Cardiac muscle cell (in vitro differentiated cells and primary cell): ENCODE results near the gene FXN. TPM values are rescaled to one million over a fixed set of nuclear protein-coding genes. Genes with fewer than 3 reads are reported as not detected.
A peak's percentile ranks its signal among the peaks of the same experiment; 100 is the strongest.
"Not testable (repeated sequence)": the region's sequence is repeated elsewhere in the genome, so short reads cannot be mapped to it uniquely, and the experiment has no call there.

Source experiments
- DNase-seq, 2 donors: peaks; one replicate each; pipeline versions ENCODE4 v3.0.0 to v3.0.0-alpha.2; 2010 to 2017; ENCODE audit warnings: low read depth in 1 of 2, low spot score in 1 of 2
- H3K27ac ChIP-seq: fragments of 200-600 bp; sonication (generic); 2 replicates; pipeline ENCODE4 v1.5.1; 2016
- H3K27me3 ChIP-seq: fragments of 200-600 bp; sonication (generic); 2 replicates; pipeline ENCODE4 v1.6.0; 2016; ENCODE audit warnings: control low read depth
- H3K36me3 ChIP-seq: fragments of 200-600 bp; sonication (generic); 2 replicates; pipeline ENCODE4 v1.5.1; 2016; ENCODE audit warnings: control low read depth
- H3K4me1 ChIP-seq: fragments of 200-600 bp; sonication (generic); 2 replicates; pipeline ENCODE4 v1.8.1; 2017; ENCODE audit warnings: low read depth, mild to moderate bottlenecking, mixed run types
- H3K4me3 ChIP-seq: fragments of 200-600 bp; sonication (generic); 2 replicates; pipeline ENCODE4 v1.5.1; 2016; ENCODE audit warnings: mild to moderate bottlenecking
- H3K9me3 ChIP-seq: fragments of 200-600 bp; sonication (generic); 2 replicates; pipeline ENCODE4 v1.5.1; 2017; ENCODE audit warnings: low read depth, mild to moderate bottlenecking, control low read depth
- polyA plus RNA-seq: library from polyadenylated mRNA; unstranded; fragments of >200 nt; fragmentation: Nextera tagmentation; extraction: Ambion mirVana; gene quantifications from 2 replicates; pipeline ENCODE4 v1.2.1, GENCODE V29; 2016
- total RNA-seq: library from RNA; depleted of rRNA; stranded (reverse); fragments of >200 nt; gene quantifications from 2 replicates; pipeline ENCODE4 v1.2.3, GENCODE V29; 2016
- TF ChIP-seq, protein P1 (sequence below): IDR thresholded peaks from 2 replicates; pipeline ENCODE4 v1.5.1; 2012; ENCODE audit warnings: low read depth, mild to moderate bottlenecking, low read length

The FXN gene
- total RNA-seq = 14.4 and 20.6 TPM in 2 replicates
- polyA plus RNA-seq = 45.0 and 55.8 TPM in 2 replicates

DNA sequence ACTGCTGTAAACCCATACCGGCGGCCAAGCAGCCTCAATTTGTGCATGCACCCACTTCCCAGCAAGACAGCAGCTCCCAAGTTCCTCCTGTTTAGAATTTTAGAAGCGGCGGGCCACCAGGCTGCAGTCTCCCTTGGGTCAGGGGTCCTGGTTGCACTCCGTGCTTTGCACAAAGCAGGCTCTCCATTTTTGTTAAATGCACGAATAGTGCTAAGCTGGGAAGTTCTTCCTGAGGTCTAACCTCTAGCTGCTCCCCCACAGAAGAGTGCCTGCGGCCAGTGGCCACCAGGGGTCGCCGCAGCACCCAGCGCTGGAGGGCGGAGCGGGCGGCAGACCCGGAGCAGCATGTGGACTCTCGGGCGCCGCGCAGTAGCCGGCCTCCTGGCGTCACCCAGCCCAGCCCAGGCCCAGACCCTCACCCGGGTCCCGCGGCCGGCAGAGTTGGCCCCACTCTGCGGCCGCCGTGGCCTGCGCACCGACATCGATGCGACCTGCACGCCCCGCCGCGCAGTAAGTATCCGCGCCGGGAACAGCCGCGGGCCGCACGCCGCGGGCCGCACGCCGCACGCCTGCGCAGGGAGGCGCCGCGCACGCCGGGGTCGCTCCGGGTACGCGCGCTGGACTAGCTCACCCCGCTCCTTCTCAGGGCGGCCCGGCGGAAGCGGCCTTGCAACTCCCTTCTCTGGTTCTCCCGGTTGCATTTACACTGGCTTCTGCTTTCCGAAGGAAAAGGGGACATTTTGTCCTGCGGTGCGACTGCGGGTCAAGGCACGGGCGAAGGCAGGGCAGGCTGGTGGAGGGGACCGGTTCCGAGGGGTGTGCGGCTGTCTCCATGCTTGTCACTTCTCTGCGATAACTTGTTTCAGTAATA is at the start of gene FXN:
TSS of gene FXN (plus strand) at position 315 of the 871 bp plus-strand sequence. CDS start at position 346, 31 bp downstream.
- Histone ChIP-seq H3K27me3 (no peaks in the 10 kb centered on the region), H3K36me3 (no peaks in the 10 kb centered on the region), H3K9me3 (no peaks in the 10 kb centered on the region), H3K4me1 (no peaks in the 10 kb centered on the region), H3K27ac (peak within 1 kb of the TSS; percentile 92), H3K4me3 (peak within 1 kb of the TSS; percentile 53)
- TF ChIP-seq, protein P1, sequence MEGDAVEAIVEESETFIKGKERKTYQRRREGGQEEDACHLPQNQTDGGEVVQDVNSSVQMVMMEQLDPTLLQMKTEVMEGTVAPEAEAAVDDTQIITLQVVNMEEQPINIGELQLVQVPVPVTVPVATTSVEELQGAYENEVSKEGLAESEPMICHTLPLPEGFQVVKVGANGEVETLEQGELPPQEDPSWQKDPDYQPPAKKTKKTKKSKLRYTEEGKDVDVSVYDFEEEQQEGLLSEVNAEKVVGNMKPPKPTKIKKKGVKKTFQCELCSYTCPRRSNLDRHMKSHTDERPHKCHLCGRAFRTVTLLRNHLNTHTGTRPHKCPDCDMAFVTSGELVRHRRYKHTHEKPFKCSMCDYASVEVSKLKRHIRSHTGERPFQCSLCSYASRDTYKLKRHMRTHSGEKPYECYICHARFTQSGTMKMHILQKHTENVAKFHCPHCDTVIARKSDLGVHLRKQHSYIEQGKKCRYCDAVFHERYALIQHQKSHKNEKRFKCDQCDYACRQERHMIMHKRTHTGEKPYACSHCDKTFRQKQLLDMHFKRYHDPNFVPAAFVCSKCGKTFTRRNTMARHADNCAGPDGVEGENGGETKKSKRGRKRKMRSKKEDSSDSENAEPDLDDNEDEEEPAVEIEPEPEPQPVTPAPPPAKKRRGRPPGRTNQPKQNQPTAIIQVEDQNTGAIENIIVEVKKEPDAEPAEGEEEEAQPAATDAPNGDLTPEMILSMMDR = peak; percentile 98
- peak; percentile 86 to 90 for DNase-seq

DNA sequence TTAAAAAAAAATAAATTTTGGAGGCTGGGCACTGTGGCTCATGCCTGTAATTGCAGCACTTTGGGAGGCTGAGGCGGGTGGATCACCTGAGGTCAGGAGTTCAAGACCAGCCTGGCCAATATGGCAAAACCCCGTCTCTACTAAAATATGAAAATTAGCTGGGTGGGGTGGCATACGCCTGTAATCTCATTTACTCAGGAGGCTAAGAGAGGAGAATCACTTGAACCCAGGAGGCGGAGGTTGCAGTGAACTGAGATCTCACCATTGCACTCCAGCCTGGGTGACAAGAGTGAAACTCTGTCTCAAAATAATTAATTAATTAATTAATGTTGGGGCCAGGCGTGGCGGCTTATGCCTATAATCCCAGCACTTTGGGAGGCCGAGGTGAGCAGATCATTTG is 48.6 kb upstream of the FXN start:
- not testable (repeated sequence) for H3K4me3 ChIP-seq, H3K9me3 ChIP-seq, H3K36me3 ChIP-seq, DNase-seq, H3K27ac ChIP-seq, H3K27me3 ChIP-seq
- H3K4me1 ChIP-seq = peaks cover 24% of the 10 kb centered on the region

DNA sequence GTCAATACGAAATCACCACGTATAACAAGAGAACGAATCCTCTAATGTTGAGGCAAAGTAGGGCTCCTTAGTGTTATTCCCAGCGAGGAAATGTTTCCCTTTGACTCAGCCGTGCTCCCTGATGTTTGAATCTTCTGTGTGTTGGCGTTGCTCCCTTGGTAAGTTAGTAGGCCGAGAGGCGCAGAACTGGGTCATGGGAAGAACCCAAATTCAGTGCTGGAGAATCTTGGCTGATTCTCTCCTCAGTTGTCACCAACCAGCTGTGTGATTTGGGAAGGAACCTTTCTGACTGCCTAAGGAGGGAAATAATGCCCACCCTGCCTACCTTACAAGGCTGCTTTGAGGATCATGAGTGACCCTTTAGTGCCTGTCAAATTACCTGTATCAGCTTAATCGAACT is 44.1 kb upstream of the FXN start:
- Histone ChIP-seq H3K27ac (no peak overlapping the region), H3K4me1 (no peaks in the 10 kb centered on the region), H3K36me3 (no peaks in the 10 kb centered on the region), H3K27me3 (no peaks in the 10 kb centered on the region), H3K9me3 (no peaks in the 10 kb centered on the region), H3K4me3 (no peak overlapping the region)
- DNase-seq = no peak
- TF ChIP-seq, protein P1 = no peak

DNA sequence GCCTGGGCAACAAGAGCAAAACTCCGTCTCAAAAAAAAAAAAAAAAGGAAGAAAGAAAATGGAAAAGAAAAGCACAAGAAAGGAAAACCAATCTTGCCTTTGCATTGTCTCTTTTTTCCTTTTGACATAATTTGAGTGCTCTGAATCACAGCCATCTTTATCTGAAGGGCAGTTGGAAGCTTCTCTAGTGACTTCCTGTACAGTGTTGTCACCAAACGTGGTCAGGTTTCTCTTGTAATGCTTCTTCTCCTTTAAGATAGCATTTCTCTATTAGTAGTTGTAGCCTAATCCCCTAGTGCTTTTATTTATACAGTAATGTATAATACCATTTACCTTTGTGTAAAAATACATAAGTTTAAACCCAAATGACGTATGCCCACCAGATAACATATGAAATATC is 39.8 kb upstream of the FXN start:
- no peaks in the 10 kb centered on the region for H3K9me3 ChIP-seq
- H3K27ac ChIP-seq = no peak overlapping the region
- DNase-seq = no peak
- peaks cover 16% of the 10 kb centered on the region for H3K4me1 ChIP-seq
- H3K27me3 ChIP-seq = no peaks in the 10 kb centered on the region
- no peak overlapping the region for H3K4me3 ChIP-seq
- no peaks in the 10 kb centered on the region for H3K36me3 ChIP-seq
- TF ChIP-seq, protein P1 = no peak

DNA sequence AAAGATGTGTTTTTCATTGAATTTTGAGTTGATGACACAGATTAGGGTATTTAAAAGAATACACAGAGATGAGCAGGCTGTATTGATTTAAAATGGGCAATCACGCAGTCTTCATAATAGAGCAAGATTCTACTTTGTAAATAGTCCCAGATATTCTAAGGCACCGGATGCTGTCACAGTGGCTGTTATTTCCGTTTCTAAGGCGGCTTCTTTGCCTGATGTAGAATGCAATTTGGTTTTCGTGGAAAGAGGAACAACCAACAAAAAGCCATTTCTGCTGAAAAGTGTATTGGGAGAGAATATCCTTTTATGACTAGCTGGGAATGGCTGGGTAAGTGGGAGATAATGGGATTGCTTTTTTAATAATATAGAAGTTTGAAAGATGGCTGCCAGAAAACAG is 39.1 kb upstream of the FXN start:
- H3K36me3 ChIP-seq = no peaks in the 10 kb centered on the region
- TF ChIP-seq, protein P1 = no peak

DNA sequence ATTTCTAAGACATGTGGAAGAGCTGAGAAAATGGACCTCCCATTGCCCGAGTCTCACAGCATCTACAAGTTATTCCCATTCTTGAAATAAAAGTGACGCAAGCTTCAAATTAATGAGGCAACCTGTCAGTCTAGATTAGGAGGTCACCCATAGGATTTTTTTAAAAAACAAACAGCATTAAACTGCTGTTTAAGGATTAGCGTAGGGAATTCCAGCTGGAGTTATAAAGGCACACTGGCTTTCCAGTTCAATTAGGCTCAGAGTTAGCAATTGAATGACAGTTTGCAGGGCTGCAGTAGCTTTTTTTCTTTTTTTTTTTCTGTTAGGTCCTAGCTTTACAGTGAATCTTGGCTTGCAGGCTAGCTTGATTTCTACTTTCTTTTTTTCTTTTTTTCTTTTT is 37.9 kb upstream of the FXN start:
- H3K9me3 ChIP-seq = no peaks in the 10 kb centered on the region
- TF ChIP-seq, protein P1 = no peak
- H3K36me3 ChIP-seq = no peaks in the 10 kb centered on the region
- peaks cover 16% of the 10 kb centered on the region for H3K4me1 ChIP-seq
- no peak overlapping the region for H3K27ac ChIP-seq
- no peak overlapping the region for H3K4me3 ChIP-seq
- DNase-seq = no peak
- H3K27me3 ChIP-seq = no peaks in the 10 kb centered on the region

More for the DNA sequence above, 39.1 kb upstream of the FXN start:
- no peak overlapping the region for H3K4me3 ChIP-seq
- no peaks in the 10 kb centered on the region for H3K9me3 ChIP-seq
- no peak for DNase-seq
- H3K27ac ChIP-seq = no peak overlapping the region
- H3K27me3 ChIP-seq = no peaks in the 10 kb centered on the region
- H3K4me1 ChIP-seq = peaks cover 16% of the 10 kb centered on the region
